Islet precursor cell (in vitro differentiated cells): ENCODE measurements around the gene COPG2.

ENCODE experiments used
- DNase-seq: peaks from one replicate; pipeline ENCODE4 v3.0.0-alpha.2; 2018

The COPG2 gene

GRCh38 chr7:130492523-130493274, 175.8 kb downstream of the COPG2 start:
- DNase-seq, result no peak

- peak; percentile 72 for DNase-seq
These were observed 176.6 kb downstream of the COPG2 start, which contains the start of gene MEST for GRCh38 chr7:130491841-130492522. Gene MEST (plus strand): TSS chr7:130492085. CDS start chr7:130492314, 229 bp downstream.

DNA sequence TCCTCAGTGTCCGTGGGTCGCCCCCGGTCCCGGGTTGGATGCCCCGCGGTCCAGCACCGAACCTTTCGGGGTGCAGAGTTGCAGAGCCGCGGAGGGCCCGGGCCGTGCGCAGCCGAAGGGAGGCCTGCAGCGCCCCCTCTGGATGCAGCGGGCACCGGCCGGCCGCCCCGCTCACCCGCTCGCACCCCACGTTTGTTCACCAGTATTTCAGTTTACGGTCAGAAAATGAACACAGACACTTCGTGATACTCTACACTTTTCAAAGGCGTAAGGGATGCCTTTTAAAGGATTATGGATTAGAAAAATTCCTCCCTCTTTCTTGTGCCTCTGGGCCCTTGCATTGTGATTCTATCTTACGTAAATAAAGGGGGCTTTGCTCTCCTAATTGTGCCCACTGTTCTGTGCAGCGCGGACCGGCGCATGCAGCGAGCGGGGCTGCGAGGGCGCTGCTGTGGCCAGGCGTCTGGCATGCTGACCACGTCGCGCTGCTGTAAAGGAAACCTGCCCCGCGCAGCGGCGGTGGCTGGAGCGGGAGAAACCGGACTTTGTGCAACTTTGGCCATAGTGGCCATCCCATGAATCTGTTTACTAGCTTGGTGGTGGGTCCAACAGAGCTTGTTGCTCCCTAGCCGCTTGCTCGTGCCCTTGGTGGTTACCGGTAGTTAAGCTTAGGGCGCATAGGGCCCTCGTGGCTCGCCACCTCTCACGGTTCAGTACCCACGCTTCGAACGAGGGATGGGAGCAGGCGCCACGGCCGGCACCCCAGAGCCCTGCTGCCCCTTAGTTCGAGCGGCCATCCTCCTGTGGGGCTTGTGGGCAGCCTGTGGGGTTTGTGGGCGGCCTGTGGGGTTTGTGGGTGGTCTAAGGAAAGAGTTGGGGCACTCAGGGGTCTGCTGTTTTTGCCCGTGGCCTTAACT, 177.4 kb downstream of the COPG2 start:
- DNase-seq, result peak; percentile 69

DNA sequence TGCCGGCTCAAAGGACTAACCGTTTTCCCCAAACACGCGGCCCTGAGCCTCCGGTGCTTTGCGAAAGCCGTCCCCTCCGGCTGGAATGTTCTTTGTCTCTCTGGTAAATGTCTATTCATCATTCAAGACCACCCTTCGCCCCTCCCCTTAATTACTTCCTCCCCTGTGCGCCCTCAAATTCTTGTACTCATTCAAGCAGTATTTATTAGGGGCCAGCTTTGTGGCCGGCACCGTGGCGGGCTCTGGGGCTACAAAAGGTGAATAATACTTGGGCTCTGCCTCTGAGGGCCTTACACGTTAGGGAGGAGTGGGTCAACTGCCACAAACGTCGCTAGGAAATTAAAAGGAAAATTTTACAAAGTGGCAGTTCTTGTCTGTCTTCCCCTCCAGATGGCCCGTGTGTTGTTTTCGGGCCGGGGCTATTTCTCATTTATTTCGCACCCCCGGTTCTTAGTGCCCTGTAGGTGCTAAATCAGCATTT, 178.2 kb downstream of the COPG2 start:
- DNase-seq, result peak; percentile 73

GRCh38 chr7:130489140-130489983, 179.2 kb downstream of the COPG2 start:
- DNase-seq, result peak; percentile 79

DNA sequence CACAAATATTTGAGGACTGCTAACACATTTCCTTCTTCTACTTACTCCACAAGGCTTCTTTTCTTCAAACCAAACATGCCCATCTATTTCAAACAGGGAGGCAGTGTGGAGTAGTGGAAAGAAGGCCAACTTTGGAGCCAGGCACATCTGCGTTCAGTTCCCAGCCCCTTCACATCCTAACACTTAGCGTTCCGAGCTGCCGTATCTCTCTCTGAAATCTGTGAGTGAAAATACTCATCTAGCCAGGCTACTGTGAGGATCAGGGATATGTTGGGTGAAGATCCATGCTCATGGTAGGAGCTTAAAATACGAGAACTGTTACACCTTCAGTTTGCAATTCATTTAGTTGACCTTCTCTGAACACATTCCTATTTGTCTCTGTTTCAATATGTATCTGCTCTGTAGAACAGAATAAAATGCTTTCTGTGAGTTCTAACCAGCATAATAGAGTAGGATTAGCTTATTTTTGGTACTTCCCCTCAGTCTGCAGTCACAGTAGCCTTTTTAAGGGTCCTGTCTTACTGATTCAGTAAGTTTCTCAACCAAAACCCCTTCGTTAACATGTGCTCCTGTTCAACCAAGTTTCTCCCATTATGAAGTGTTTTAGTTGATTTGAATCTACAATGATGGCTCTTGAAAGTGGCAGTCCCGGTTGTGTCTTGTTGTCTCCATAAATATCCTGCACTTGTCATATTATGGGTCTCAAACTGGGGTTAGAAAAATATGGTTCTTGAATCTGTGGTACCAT, 180.0 kb downstream of the COPG2 start:
- no peak for DNase-seq

DNA sequence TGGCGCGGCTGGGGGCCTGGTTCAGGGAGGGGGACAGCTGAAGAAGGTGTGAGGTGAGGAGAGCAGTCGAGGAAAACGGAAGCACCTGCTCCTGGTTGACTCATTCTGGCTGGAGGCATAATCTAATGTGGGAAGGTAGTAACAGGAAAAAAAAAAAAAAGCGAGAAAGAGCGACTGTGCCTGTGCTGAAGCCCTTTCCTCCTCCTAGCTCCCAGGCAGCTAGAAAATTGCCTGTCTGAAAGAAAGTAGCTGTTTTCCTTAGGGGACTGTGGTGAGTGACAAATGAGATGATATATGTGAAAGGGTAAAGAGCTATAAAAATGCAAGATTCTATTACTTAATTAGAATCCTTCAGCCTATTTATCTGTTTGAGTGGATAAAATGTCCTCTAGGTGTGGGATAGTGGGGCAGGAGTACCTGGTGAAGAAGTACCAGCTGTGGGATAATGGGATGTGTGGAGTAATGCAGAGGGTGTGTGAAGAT, 181.6 kb downstream of the COPG2 start:
- DNase-seq, result no peak

- DNase-seq, result peak; percentile 95
These were observed 182.2 kb downstream of the COPG2 start for GRCh38 chr7:130486114-130486953.

DNA sequence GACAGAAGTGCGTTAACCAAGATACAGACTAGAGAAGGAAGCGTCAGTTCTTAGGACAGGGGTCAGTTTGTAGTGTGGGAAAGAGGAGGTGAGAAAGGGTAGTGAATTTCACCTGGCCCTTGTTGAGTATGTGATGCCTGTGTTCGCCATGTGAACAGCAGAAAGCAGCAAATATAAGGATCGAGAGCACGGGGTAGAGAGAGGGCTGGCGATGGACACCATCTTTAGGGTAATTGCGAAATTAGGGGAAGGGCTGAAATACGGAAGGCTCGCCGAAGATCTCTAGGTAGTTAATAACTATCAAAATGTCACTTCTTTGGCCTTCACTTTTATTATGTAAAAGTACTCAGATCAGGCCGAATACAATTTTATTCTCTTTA, 182.8 kb downstream of the COPG2 start:
- DNase-seq, result no peak

DNA sequence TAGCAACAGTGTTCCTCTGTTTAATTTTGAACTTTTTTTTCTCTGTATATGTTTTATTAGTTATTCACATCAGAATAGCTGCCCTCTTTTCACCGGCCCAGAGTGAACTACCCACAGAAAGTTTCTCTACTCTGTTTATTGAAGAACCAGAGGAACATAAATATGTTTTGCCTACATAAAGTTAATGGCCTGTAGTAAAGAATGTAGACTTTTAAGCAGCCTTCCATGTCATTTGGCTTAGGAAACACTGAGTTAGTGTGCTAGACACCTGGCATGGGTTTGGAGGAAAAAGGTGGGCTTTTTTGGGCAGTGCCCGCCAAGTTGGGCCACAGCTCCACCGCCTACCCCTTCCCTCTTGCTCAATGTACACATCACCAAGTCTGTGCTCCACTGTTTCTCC, 185.5 kb downstream of the COPG2 start:
- DNase-seq, result no peak

DNA sequence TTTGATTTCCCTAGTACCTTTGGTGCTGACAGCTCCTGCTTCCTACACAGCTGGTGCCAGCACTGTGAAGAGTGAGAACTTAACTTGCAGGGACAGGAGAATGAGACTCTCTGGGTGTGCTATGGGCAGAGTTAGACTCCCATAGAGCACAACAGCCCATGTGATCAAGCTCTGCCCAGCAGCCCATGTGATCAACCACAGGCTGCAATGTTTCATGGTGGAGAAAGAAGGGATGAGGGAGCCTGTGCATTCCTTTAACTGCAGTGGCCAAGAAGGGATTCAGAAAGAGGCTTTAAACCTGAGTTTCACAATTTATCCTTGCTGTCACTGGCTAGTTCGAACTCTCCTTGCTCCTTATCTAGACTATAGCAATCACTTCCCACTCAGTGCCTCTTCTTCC, 186.7 kb downstream of the COPG2 start:
- no peak for DNase-seq

DNA sequence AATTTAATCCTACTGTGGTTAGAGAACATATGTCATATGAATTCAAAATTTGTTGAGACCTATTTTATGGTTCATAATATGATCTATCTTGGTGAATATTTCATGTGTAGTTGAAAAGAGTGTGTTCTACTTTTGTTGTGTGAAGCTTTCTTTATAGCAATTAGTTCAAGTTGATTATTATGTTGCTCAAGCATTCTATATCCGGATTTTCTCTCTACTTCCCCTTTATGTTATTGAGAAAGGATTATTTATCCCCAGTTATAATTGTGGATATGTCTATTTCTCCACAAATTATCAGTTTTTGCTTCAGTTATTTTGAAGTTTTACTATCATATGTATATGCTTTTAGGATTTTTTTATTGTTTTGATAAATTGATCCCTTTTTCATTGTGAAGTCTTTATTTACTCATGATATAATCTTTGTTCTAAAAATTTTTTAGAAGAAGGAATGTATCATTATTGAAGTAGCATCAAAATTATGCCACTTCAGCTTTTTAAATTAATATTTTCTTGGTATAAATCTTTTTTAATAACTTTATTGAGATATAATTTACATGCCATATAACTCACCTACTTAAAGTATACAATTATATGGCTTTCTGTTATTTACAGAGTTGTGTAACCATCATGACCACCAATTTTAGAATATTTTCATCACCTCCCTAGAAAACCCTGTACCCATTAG, 188.7 kb downstream of the COPG2 start:
- no peak for DNase-seq

DNA sequence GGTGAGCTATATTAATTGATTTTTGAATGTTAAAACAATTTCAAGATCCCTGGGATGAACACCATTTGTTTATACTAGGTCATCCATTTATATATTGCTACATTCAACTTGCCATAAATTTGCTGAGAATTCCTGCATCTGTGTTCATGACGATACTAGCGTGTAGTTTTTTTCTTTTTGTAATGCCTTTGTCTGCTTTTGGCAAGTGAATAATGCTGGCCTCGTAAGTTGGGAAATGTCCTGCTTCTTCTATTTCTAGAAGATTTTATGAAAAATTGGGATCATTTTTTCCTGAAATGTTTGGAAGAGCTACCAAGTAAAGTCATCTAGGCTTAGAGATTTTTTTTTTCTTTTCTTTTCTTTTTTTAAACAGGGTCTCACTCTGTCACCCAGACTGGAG, 189.6 kb downstream of the COPG2 start:
- DNase-seq, result no peak

- no peak for DNase-seq
These were observed 192.0 kb downstream of the COPG2 start for GRCh38 chr7:130476297-130477150.

DNA sequence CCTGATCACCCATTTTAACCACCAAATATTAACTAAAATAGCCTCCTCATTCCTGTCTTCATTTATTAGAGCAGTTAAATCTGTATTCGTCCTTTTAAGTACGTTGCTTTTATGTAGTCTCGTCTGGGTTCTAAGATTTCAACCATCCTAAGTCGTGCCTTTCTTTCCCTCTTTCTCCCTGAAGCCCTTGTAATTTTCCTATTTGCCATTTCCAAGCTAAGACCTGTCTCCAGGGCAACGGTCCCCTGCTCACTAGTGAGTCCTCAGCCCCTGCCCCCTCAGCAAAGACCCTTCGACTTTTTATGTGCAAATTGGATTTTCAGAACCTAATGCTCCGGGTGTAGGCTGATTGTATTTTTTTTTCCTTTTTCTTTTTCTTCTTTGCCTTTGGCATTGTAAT, 192.8 kb downstream of the COPG2 start:
- DNase-seq, result no peak

DNA sequence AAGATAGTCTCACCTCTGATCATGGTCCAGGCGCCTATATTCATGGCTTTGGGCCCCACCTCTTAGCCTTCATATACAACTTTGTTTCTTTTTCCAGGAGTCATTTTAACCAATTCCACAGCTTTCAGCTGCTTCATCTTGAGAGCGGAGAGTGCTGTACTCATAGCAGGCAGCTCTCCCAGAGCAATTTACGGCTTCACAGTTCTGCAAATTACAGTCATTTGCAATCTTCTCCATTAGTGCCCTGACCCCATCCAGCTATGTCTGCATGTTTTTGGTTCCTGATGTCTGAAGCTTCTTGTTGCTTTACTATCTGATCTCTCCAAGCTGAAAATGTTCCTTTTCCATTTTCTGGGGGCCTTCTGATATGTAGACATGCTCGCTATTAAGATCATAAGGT, 194.7 kb downstream of the COPG2 start:
- DNase-seq, result peak; percentile 63

- no peak for DNase-seq
These were observed 195.3 kb downstream of the COPG2 start for GRCh38 chr7:130473289-130473688.

DNA sequence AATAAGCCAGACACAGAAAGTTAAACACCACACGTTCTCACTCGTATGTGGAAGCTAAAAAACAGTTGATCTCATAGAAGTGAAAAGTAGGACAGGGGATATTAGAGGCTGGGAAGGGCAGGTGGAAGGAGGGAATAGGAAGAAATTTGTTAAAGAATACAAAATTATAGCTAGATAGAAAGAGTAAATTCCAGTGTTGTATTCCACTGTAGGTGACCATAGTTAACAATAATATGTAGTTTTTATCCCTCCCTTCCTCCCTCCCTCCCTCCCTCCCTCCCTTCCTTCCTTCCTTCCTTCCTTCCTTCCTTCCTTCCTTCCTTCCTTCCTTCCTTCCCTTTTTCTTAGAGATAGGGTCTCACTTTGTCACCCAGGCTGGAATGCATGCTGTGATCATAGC, 196.6 kb downstream of the COPG2 start:
- no peak for DNase-seq

- DNase-seq, result no peak
These were observed 199.9 kb downstream of the COPG2 start for GRCh38 chr7:130468612-130469011.
